CD4-positive, alpha-beta T cell treated with Interferon alpha-2 for 1 hour (primary cell): ENCODE results near the gene CNOT10.

Experiments
- DNase-seq, 2 donors: peaks; one replicate each; pipeline ENCODE4 v3.0.0-alpha.2; 2020 to 2022

Gene CNOT10

DNA sequence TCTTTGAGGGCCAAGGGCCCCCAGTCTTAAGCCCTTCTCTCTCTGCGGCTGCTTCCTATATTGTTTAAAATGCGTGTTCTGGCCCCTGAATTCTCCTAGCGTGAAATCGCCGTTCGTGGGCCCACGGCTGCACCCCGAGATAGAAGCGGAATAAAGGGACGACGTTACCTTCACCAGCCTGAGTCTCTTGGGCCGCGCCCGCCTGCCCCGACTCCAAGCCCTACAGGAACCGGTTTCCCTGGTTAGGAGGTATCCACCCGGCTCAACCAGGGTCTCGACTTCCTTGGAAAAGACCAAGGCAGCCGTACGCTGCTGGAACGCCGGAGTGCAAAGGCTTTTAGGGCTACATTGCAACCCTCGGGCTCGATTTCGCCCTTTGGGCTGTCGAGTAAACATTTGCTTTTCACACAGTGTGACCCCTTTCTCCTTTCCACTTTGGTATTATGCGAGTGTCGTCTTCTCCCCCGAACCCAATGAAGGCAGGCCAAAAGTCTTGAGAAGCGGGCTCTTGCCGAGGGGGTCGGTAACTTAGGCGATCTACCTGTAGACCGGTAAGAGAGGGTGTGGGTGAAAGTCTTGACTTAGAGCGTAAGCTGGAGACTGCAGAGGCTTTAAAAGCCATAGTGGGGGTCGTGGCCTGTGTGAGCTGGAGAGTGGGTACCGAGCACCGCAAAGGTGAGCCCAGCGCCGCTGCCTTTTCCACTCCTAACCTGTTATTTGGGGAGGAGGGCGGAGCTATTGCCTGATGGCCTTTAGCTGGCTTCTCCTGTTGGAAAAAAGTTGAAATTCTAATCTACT, 134.8 kb downstream of the CNOT10 start:
- no peak for DNase-seq

DNA sequence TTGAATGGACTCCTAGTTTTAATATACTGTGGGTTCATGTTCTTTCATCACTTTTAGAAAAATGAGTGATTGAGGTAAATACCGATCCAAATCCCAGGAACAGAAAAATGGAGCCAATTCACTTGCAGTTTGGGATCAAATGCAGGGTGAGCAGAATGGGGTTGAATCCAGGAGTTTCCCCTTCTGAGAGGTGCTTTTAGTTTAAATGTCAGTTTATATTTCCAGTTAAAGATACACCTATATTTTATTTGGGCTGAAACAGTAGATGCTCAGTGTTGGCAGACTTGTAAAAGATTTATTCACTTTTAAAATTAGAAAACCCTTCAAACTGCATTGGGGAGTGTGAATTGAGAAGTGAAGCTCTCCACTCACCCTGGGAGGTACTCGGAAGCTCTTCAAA, 135.4 kb downstream of the CNOT10 start:
- no peak for DNase-seq

DNA sequence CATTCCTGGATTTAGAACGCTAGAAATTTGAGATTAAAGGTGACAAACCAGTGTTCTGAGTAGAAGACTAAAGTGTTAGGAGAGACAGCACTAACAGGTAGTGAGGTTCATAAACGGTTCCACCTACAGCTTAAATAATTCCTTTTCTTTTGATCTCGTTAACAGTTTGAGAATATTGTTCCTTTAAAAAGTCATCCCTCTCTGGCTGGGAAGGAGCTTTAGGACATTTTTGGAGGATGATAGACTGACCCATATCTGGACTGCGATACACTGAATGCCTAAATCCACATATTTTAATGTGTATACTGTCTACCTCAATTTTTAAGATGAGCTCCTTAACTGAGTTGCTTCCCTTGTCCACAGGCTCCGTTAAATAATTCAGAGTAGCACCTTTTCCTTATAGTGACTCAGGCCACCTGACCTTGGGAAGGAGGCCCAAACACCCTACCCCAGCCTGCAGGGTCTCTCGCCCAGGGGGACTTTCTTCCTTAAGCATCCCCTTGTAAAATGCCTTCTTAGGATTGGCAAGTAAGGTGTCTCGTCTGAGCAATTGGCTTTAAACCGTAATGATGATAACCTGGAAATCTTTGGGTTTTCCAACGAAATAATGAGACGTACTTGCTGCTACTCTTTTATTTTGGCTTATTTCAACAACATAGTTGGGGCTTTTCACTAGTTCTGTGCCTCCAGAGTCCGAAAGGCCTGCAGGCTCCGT, 136.1 kb downstream of the CNOT10 start:
- no peak for DNase-seq

DNA sequence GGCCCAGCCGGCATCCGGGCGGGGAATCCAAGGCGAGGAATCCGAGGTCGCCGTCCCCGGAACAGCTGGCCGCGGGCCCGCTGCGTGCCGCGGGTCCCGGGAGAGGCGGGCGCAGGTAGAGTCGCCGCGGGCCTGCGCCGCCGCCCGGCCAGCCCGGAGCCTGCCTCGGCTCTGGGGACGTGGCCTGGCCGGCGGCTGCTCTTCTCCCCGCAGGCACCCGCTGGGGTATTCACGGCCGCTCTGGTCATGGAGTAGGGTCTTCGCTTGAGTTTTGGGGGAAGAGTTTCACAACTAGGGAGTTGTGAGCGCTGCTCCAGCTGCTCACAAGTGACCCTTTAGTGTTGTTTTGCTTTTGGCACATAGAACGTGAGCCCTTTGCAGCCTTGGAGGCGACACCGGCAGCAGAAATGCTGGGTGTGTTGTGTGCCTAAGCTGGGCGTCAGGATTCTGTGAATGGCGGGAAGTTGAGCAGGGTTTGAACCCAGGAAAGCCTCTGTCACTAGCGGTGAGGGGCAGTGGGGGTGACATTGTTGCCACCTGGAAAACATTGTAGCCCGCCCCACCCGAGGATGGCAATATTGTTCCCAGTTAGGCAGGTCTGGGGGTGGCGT, 136.8 kb downstream of the CNOT10 start:
- no peak for DNase-seq

DNA sequence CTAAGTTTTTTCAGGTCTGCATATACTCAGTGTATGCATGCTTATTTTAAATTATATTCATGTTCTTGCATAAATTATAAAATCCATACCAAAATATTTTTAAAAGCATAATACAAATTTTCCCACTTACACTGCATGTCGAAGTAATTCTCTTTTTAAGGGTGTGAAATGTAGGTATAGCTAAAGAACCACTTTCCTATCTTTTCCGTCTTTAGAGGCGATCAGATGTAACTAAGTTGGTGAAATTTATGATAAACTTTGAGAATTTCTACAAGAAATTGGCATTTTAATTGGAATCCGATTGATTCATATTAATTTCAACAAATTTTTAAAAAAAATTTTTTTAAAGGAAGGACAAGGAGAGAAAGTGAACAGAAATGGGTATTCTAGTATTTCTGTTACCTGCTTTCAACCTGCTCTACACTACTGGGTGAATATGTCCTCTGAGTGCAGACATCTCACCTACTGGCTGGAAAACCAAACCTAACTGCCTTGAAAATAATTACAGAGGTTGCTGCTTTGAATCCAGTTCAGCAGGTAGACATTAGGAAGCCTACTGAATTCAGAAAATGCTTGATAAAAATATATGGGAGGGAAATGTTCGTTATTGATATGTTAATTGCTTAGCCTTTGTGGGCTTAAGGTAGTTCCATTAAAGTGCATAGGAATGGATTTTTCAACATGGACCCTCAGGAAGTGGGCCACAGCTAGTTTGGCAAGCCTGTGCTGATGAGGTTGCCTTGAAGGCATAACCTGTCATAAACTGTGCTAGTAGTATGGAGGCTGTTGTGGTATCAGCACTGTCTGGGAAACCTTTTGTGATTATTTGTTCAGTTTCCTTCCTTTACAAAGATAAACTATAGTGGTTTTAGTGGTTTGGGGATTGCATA, 137.9 kb downstream of the CNOT10 start:
- no peak for DNase-seq
